Breast epithelium (tissue), 3 donors: ENCODE data around the gene PAK1.

Source experiments
- CTCF ChIP-seq, 3 donors: fragments of 450-650 bp; IDR thresholded peaks; one replicate each; pipeline ENCODE4 v1.5.1; 2016 to 2017; ENCODE audit warnings: antibody characterized with exemption in 3 of 3, mild to moderate bottlenecking in 3 of 3, moderate library complexity in 3 of 3
- POLR2A ChIP-seq: fragments of 450-650 bp; IDR thresholded peaks from one replicate; pipeline ENCODE4 v1.6.1; 2016; ENCODE audit warnings: antibody characterized with exemption, mild to moderate bottlenecking, moderate library complexity
- POLR2AphosphoS5 ChIP-seq, 3 donors: sonication (generic); formaldehyde crosslinking; IDR thresholded peaks; one replicate each; pipeline ENCODE4 v1.6.1; 2017; ENCODE audit warnings: antibody characterized with exemption in 3 of 3

DNA sequence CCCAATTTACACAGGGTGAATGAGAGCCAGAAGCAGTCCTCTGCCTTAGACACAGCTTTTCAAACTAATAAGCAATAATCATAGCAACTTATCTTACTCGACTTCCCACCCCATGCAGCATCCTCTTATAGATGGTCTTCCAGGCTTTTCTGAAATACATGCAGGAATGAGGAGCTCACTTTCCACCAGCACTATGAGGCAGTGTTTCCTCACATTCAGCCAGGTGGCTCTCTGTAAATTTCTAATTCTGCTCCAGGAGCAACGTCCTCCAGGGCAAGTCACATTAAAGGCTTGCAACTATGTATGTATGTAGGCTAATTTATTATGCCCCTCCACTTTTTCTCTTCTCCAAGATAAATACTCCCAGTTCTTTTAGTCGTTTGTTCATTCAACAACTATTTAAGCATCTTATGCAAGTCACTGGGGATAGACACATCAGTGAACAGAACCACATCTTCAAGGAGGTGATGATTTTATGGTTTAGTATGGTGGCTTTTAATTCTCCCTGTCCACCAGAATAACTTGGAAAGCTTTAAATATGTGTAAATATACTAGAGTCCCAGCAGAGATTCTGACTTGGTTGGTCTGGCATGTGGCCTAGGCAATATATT lies 59.9 kb downstream of the PAK1 start:
- TF ChIP-seq CTCF (IDR thresholded peaks at IDR 0.05) (no peak), POLR2A (no peak), POLR2AphosphoS5 (IDR thresholded peaks at IDR 0.05) (no peak)
